GM23338 (cell line): ENCODE results near the gene KRTAP5-4. TPM values are rescaled to one million over a fixed set of nuclear protein-coding genes. Genes with fewer than 3 reads are reported as not detected.

Experiments
- ATAC-seq: fragments of 200-7000 bp; cut with Tn5 transposase; 3 replicates; pipeline ENCODE4 v1.9.1; 2020
- DNase-seq: peaks from one replicate; pipeline ENCODE4 v3.0.0-alpha.2; 2015; ENCODE audit warnings: low spot score
- H2AFZ ChIP-seq: fragments of 200-600 bp; sonication (generic); 2 replicates; pipeline ENCODE4 v1.8.0; 2016; ENCODE audit warnings: antibody characterized with exemption, mild to moderate bottlenecking, moderate library complexity
- H3F3A ChIP-seq: fragments of 200-600 bp; sonication (generic); replicated peaks from 2 replicates; pipeline ENCODE4 v1.8.0; 2017; ENCODE audit warnings: antibody characterized with exemption, mixed run types, low read depth
- H3K27ac ChIP-seq: fragments of 200-600 bp; sonication (generic); 2 replicates; pipeline ENCODE4 v1.6.1; 2016; ENCODE audit warnings: low read depth
- H3K27me3 ChIP-seq: fragments of 200-600 bp; sonication (generic); 2 replicates; pipeline ENCODE4 v1.8.0; 2016; ENCODE audit warnings: mild to moderate bottlenecking, mixed run types, moderate library complexity; ENCODE audit not compliant: insufficient read depth
- H3K36me3 ChIP-seq: fragments of 200-600 bp; sonication (generic); 2 replicates; pipeline ENCODE4 v1.8.0; 2016; ENCODE audit warnings: mild to moderate bottlenecking; ENCODE audit not compliant: insufficient read depth
- H3K4me1 ChIP-seq: fragments of 200-600 bp; sonication (generic); 2 replicates; pipeline ENCODE4 v1.8.0; 2016; ENCODE audit warnings: mild to moderate bottlenecking, moderate library complexity; ENCODE audit not compliant: insufficient read depth
- H3K4me2 ChIP-seq: fragments of 200-600 bp; sonication (generic); 2 replicates; pipeline ENCODE4 v1.7.1; 2017; ENCODE audit warnings: mixed run types
- H3K4me3 ChIP-seq: fragments of 200-600 bp; sonication (generic); 2 replicates; pipeline ENCODE4 v1.6.1; 2016; ENCODE audit warnings: mixed run types
- H3K79me2 ChIP-seq: fragments of 200-600 bp; sonication (generic); replicated peaks from 2 replicates; pipeline ENCODE4 v1.8.0; 2017; ENCODE audit warnings: mild to moderate bottlenecking; ENCODE audit not compliant: insufficient read depth
- H3K9me2 ChIP-seq: fragments of 200-600 bp; sonication (generic); 2 replicates; pipeline ENCODE4 v1.8.0; 2017; ENCODE audit not compliant: insufficient read depth
- H4K20me1 ChIP-seq: fragments of 200-600 bp; sonication (generic); replicated peaks from 2 replicates; pipeline ENCODE4 v1.8.0; 2017; ENCODE audit warnings: mild to moderate bottlenecking; ENCODE audit not compliant: insufficient read depth
- H3K27ac Mint-ChIP-seq: 2 replicates; pipeline ENCODE4 v1.8.0; 2020; ENCODE audit warnings: inconsistent platforms, mild to moderate bottlenecking, moderate library complexity, mixed read lengths
- H3K27me3 Mint-ChIP-seq: 3 replicates; pipeline ENCODE4 v1.8.0; 2022; ENCODE audit warnings: low read depth, mild to moderate bottlenecking, moderate library complexity, mixed read lengths, inconsistent platforms; ENCODE audit not compliant: insufficient read depth, poor library complexity
- H3K36me3 Mint-ChIP-seq: 3 replicates; pipeline ENCODE4 v1.8.0; 2021; ENCODE audit warnings: low read depth, mild to moderate bottlenecking, inconsistent platforms, moderate library complexity, mixed read lengths
- H3K4me1 Mint-ChIP-seq: 3 replicates; pipeline ENCODE4 v1.8.0; 2020; ENCODE audit warnings: mild to moderate bottlenecking, inconsistent platforms, mixed read lengths
- H3K4me3 Mint-ChIP-seq: 3 replicates; pipeline ENCODE4 v1.8.0; 2021; ENCODE audit warnings: moderate library complexity, mild to moderate bottlenecking, inconsistent platforms, mixed read lengths
- H3K9me3 Mint-ChIP-seq: 3 replicates; pipeline ENCODE4 v1.8.0; 2020; ENCODE audit warnings: moderate library complexity, mild to moderate bottlenecking, inconsistent platforms, mixed read lengths
- CREB1 ChIP-seq: fragments of 250-450 bp; sonication (Bioruptor Pico); IDR thresholded peaks from 2 replicates; pipeline ENCODE4 v1.5.0; 2020; ENCODE audit warnings: low read depth, mild to moderate bottlenecking, moderate library complexity
- CTCF ChIP-seq, 2 experiments: fragments of 200-600 bp in 1 of 2; sonication (generic) in 1 of 2; conservative IDR thresholded peaks; 2 replicates each; pipeline versions ENCODE4 v1.5.1 to v1.6.1; 2016 to 2017; ENCODE audit warnings: antibody characterized with exemption in 2 of 2, low read depth in 2 of 2, mild to moderate bottlenecking in 2 of 2, moderate library complexity in 1 of 2
- ETS1 ChIP-seq: IDR thresholded peaks from 2 replicates; pipeline ENCODE4 v1.6.1; 2016; ENCODE audit warnings: antibody characterized with exemption
- NANOG ChIP-seq: IDR thresholded peaks from 2 replicates; pipeline ENCODE4 v1.6.1; 2016; ENCODE audit warnings: antibody characterized with exemption, borderline replicate concordance
- POLR2AphosphoS5 ChIP-seq: IDR thresholded peaks from 2 replicates; pipeline ENCODE4 v1.6.1; 2016; ENCODE audit warnings: antibody characterized with exemption, low read depth
- REST ChIP-seq: IDR thresholded peaks from one replicate; pipeline ENCODE4 v1.6.1; 2018; ENCODE audit warnings: antibody characterized with exemption; ENCODE audit not compliant: unreplicated experiment
- STAT1 ChIP-seq: IDR thresholded peaks from one replicate; pipeline ENCODE4 v1.6.1; 2016; ENCODE audit warnings: antibody characterized with exemption; ENCODE audit not compliant: unreplicated experiment
- ZNF462 ChIP-seq: fragments of 250-450 bp; sonication (Bioruptor Pico); IDR thresholded peaks from 2 replicates; pipeline ENCODE4 v1.5.0; 2020; ENCODE audit warnings: mild to moderate bottlenecking, moderate library complexity
- polyA plus RNA-seq: library from polyadenylated mRNA; unstranded; fragments of >200 nt; fragmentation: Nextera tagmentation; extraction: Ambion mirVana; gene quantifications from 2 replicates; pipeline ENCODE4 v1.2.1, GENCODE V29; 2016
- total RNA-seq: library from RNA; depleted of rRNA; stranded (reverse); fragments of >200 nt; shearing (Covaris generic); gene quantifications from 2 replicates; pipeline ENCODE4 v1.2.3, GENCODE V29; 2014

KRTAP5-4 gene
- total and polyA plus RNA-seq, 2 experiments from 2014 or later, result not detected

- Mint-ChIP-seq H3K27ac (no peak overlapping the region), H3K27me3 (peaks cover 27% of the 10 kb centered on the region), H3K9me3 (no peaks in the 10 kb centered on the region)
Measured at GRCh38 chr11:1632053-1632714, 10.2 kb upstream of the KRTAP5-4 start.

More at GRCh38 chr11:1632053-1632714, 10.2 kb upstream of the KRTAP5-4 start:
- Histone ChIP-seq H2AFZ (no peak overlapping the region), H4K20me1 (no peaks in the 10 kb centered on the region), H3K27me3 (no peaks in the 10 kb centered on the region), H3K79me2 (no peaks in the 10 kb centered on the region), H3K4me2 (no peak overlapping the region), H3F3A (no peaks in the 10 kb centered on the region), H3K4me3 (no peak overlapping the region), H3K4me1 (peaks cover 3% of the 10 kb centered on the region; the same call in 1 of the 2 replicates), H3K9me2 (no peaks in the 10 kb centered on the region), H3K27ac (no peak overlapping the region), H3K36me3 (no peaks in the 10 kb centered on the region)
- TF ChIP-seq CTCF (conservative IDR thresholded peaks at IDR 0.05; ENCODE audit: low read depth in 2 of 2) (no peak), POLR2AphosphoS5 (no peak), REST (no peak), ZNF462 (CRISPR knock-in tag) (no peak), NANOG (no peak), CREB1 (CRISPR knock-in tag) (no peak), ETS1 (no peak), STAT1 (no peak)
- DNase-seq (no peak), ATAC-seq (no peak)
- H3K36me3 Mint-ChIP-seq, result no peaks in the 10 kb centered on the region; the same call in 2 of the 3 replicates
- H3K4me3 Mint-ChIP-seq, result no peak overlapping the region
- peaks cover 4% of the 10 kb centered on the region; the same call in 1 of the 3 replicates for H3K4me1 Mint-ChIP-seq
